Hepatocyte (in vitro differentiated cells): ENCODE measurements around the gene ACADVL. TPM values are rescaled to one million over a fixed set of nuclear protein-coding genes. Genes with fewer than 3 reads are reported as not detected.

Experiments
- DNase-seq: peaks from one replicate; pipeline ENCODE4 v3.0.0-alpha.2; 2016; ENCODE audit warnings: low spot score
- H2AFZ ChIP-seq: fragments of 200-600 bp; sonication (generic); 2 replicates; pipeline ENCODE4 v1.6.0; 2016; ENCODE audit warnings: antibody characterized with exemption, mild to moderate bottlenecking
- H3K27ac ChIP-seq: fragments of 200-600 bp; sonication (generic); 2 replicates; pipeline ENCODE4 v1.5.1; 2016; ENCODE audit warnings: mild to moderate bottlenecking
- H3K27me3 ChIP-seq: fragments of 200-600 bp; sonication (generic); 2 replicates; pipeline ENCODE4 v1.6.1; 2016
- H3K36me3 ChIP-seq: fragments of 200-600 bp; sonication (generic); replicated peaks from 2 replicates; pipeline ENCODE4 v1.5.1; 2016; ENCODE audit warnings: low read depth; ENCODE audit not compliant: insufficient read depth
- H3K4me1 ChIP-seq: fragments of 200-600 bp; sonication (generic); 2 replicates; pipeline ENCODE4 v1.5.1; 2016; ENCODE audit warnings: mild to moderate bottlenecking, moderate library complexity; ENCODE audit not compliant: insufficient read depth
- H3K4me2 ChIP-seq: fragments of 200-600 bp; sonication (generic); 2 replicates; pipeline ENCODE4 v1.6.0; 2016
- H3K4me3 ChIP-seq: fragments of 200-600 bp; sonication (generic); 2 replicates; pipeline ENCODE4 v1.5.1; 2016; ENCODE audit warnings: mild to moderate bottlenecking
- H3K79me2 ChIP-seq: fragments of 200-600 bp; sonication (generic); 2 replicates; pipeline ENCODE4 v1.6.0; 2017; ENCODE audit warnings: mild to moderate bottlenecking
- H3K9me2 ChIP-seq: fragments of 200-600 bp; sonication (generic); replicated peaks from 2 replicates; pipeline ENCODE4 v1.6.0; 2017; ENCODE audit warnings: mild to moderate bottlenecking; ENCODE audit not compliant: insufficient read depth
- H3K9me3 ChIP-seq: fragments of 200-600 bp; sonication (generic); 2 replicates; pipeline ENCODE4 v1.5.1; 2016; ENCODE audit warnings: low read depth, mild to moderate bottlenecking
- H4K20me1 ChIP-seq: fragments of 200-600 bp; sonication (generic); 2 replicates; pipeline ENCODE4 v1.6.0; 2016; ENCODE audit warnings: mild to moderate bottlenecking; ENCODE audit not compliant: insufficient read depth, poor library complexity, severe bottlenecking
- CTCF ChIP-seq: fragments of 200-600 bp; sonication (generic); IDR thresholded peaks from 2 replicates; pipeline ENCODE4 v1.5.1; 2016; ENCODE audit warnings: antibody characterized with exemption, mild to moderate bottlenecking; ENCODE audit not compliant: poor library complexity
- EZH2 ChIP-seq: fragments of 200-600 bp; sonication (generic); IDR thresholded peaks from 2 replicates; pipeline ENCODE4 v1.6.1; 2016; ENCODE audit warnings: antibody characterized with exemption, mild to moderate bottlenecking, borderline replicate concordance
- EZH2phosphoT487 ChIP-seq: fragments of 200-600 bp; sonication (generic); IDR thresholded peaks from one replicate; pipeline ENCODE4 v1.6.1; 2018; ENCODE audit warnings: antibody characterized with exemption, mild to moderate bottlenecking, low read depth, moderate library complexity; ENCODE audit not compliant: unreplicated experiment, severe bottlenecking
- WGBS: methylation state at CpG from one replicate; pipeline ENCODE4 v1.1.6; 2016; ENCODE audit warnings: low lambda C conversion rate; ENCODE audit errors: missing lambda C conversion rate; 5-methylcytosine and 5-hydroxymethylcytosine counted together
- polyA plus RNA-seq: library from polyadenylated mRNA; unstranded; fragments of >200 nt; fragmentation: Nextera tagmentation; extraction: Ambion mirVana; gene quantifications from 2 replicates; pipeline ENCODE4 v1.2.1, GENCODE V29; 2016
- total RNA-seq: library from RNA; depleted of rRNA; stranded (reverse); fragments of >200 nt; gene quantifications from 2 replicates; pipeline ENCODE4 v1.2.3, GENCODE V29; 2014

The ACADVL gene
- total and polyA plus RNA-seq, 2 experiments from 2014 or later = 469 to 1,250 TPM

- peak overlapping the region; percentile 78 for H3K4me2 ChIP-seq
- peak overlapping the region; percentile 61 for H2AFZ ChIP-seq
- no peaks in the 10 kb centered on the region for H3K9me3 ChIP-seq
- peaks cover 34% of the 10 kb centered on the region for H3K4me1 ChIP-seq
- no peak for TF ChIP-seq CTCF
- TF ChIP-seq EZH2phosphoT487 = no peak
- TF ChIP-seq EZH2 = no peak
- DNase-seq = peak; percentile 83
- no peaks in the 10 kb centered on the region for H3K9me2 ChIP-seq
- no peaks in the 10 kb centered on the region for H3K36me3 ChIP-seq
- peak overlapping the region; percentile 94 for H3K27ac ChIP-seq
- H3K4me3 ChIP-seq = peak overlapping the region; percentile 87
- H3K27me3 ChIP-seq = peaks cover 5% of the 10 kb centered on the region
- no peaks in the 10 kb centered on the region for H4K20me1 ChIP-seq
- peaks cover 49% of the 10 kb centered on the region for H3K79me2 ChIP-seq
- 7% methylated on average over 40 of the region's 54 CpGs for WGBS
Observed at GRCh38 chr17:7260651-7261378, 41.1 kb downstream of the ACADVL start.

- H3K27me3 ChIP-seq = peaks cover 5% of the 10 kb centered on the region
- H2AFZ ChIP-seq = peak overlapping the region; percentile 61
- H3K9me3 ChIP-seq = no peaks in the 10 kb centered on the region
- H3K4me2 ChIP-seq = peak overlapping the region; percentile 78
- H3K27ac ChIP-seq = peak overlapping the region; percentile 94
- no peaks in the 10 kb centered on the region for H3K9me2 ChIP-seq
- peaks cover 34% of the 10 kb centered on the region for H3K4me1 ChIP-seq
- peak; percentile 38 for DNase-seq
- no peaks in the 10 kb centered on the region for H3K36me3 ChIP-seq
- peak overlapping the region; percentile 87 for H3K4me3 ChIP-seq
- TF ChIP-seq EZH2phosphoT487 (peak; percentile 30), CTCF (no peak)
- H3K79me2 ChIP-seq = peaks cover 41% of the 10 kb centered on the region
- no peaks in the 10 kb centered on the region for H4K20me1 ChIP-seq
- WGBS = 6% methylated on average over 45 of the region's 71 CpGs
Observed at GRCh38 chr17:7261379-7262191, 41.8 kb downstream of the ACADVL start.

GRCh38 chr17:7262192-7262934 lies 42.6 kb downstream of the ACADVL start, which contains the start of gene CLDN7:
Gene CLDN7 (minus strand): TSS chr17:7262478. CDS start chr17:7262043, 435 bp downstream.
- Histone ChIP-seq H3K4me3 (peak within 1 kb of the TSS; percentile 87), H2AFZ (peak within 1 kb of the TSS; percentile 67), H3K9me2 (no peaks in the 10 kb centered on the region), H4K20me1 (no peaks in the 10 kb centered on the region), H3K9me3 (no peaks in the 10 kb centered on the region), H3K79me2 (peaks cover 34% of the 10 kb centered on the region), H3K27ac (peak within 1 kb of the TSS; percentile 98), H3K4me2 (peak within 1 kb of the TSS; percentile 85), H3K4me1 (peaks cover 34% of the 10 kb centered on the region), H3K36me3 (no peaks in the 10 kb centered on the region), H3K27me3 (peaks cover 5% of the 10 kb centered on the region)
- peak; percentile 95 for DNase-seq
- TF ChIP-seq EZH2phosphoT487 (peak; percentile 23), CTCF (peak; percentile 28), EZH2 (no peak)
- 3% methylated on average over 36 of the region's 64 CpGs for WGBS
